ENCODE results near the gene XCR1. TPM values are rescaled to one million over a fixed set of nuclear protein-coding genes. Genes with fewer than 3 reads are reported as not detected.

The XCR1 gene
- total RNA-seq, 1 donor, result not detected

GRCh38 chr3:45988804-45989203, 38.5 kb downstream of the XCR1 start:
- no peak overlapping the region for H3K4me3 ChIP-seq (ENCODE audit: low read depth, low read length)
- DNase-seq (ENCODE audit: low read depth), result peak; percentile 69
- TF ChIP-seq CTCF (IDR thresholded peaks at IDR 0.05; ENCODE audit: insufficient read depth, low read depth, low read length), result no peak

GRCh38 chr3:45988362-45988761, 38.9 kb downstream of the XCR1 start:
- peak; percentile 62 for DNase-seq (ENCODE audit: low read depth)
- H3K4me3 ChIP-seq (ENCODE audit: low read depth, low read length), result no peak overlapping the region
- no peak for TF ChIP-seq CTCF (IDR thresholded peaks at IDR 0.05; ENCODE audit: insufficient read depth, low read depth, low read length)

DNA sequence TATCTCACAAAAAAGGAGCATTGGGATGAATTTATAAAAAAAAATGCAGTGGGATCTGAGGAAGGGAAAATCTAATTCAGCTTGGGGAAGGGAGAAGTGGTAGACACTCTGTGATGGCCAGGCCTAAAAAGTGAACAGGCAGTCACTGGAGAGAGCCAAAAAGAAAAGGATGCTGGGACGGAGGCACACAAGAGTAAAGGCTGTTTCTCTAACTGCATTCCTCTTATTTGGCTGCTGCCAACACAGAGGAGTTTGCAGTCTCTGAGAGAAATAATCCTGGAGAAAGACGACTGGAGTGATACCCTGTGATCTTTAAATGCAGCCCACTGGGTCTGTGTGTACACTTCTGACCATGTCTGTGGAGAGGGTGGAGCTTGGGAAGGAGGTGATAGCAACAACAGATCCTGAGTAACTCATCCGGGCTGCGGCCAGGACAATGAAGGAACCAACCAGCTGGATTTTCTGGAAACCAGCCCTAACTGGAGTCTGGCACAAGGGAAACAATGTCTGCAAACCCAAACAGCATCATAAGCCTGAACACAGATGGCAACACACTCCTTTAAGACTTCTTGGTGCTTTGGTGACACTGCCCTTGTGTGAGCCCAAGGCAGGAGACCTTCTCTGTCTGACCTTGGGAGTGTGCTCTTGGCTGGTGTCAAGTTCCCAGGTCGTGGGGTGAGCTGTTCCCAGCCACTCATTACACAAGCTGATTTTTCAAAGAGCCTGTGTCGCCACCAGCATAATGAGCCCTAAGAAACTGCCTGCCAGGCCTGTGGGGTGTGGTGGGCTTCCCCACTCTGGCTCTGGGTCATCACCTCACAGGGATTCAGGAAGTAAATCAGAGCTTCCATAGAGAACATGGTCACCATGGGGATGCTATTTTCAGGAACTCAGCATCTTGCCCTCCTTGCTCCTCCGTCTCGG, 39.7 kb downstream of the XCR1 start:
- no peak overlapping the region for H3K4me3 ChIP-seq (ENCODE audit: low read depth, low read length)
- no peak for TF ChIP-seq CTCF (IDR thresholded peaks at IDR 0.05; ENCODE audit: insufficient read depth, low read depth, low read length)
- DNase-seq (ENCODE audit: low read depth), result peak; percentile 76

DNA sequence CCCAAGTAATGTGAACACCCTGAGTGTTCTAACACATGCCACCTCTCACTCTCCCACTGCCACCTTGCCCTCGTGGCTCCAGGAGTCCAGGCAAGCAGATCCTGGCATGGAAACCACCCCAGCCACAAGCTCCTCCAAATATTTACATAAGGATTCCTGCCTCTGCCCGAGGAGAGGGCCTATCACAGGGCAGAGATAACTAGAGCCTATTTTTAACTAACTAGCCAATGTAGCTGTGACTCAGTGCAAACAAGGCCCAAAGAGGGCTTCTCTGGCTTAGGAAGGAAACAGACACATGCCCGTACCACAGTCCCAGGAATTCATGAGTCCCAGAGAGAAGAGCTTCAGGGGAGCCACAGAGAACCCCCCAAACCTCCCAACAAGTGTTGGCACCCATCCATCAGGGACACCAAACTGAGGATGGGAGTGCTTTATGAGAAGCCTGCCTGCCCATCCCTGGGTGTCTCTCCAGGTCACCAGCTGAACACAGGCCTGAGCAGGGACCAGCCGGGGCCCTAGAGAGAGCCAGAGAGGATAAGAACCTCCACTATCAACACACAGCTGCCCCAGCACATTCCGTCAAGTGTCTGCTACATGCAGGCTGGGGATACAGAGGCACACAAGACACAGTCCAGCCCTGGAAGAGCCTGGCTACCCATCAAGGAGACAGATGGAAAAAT, 40.8 kb downstream of the XCR1 start:
- no peak overlapping the region for H3K4me3 ChIP-seq (ENCODE audit: low read depth, low read length)
- DNase-seq (ENCODE audit: low read depth), result peak; percentile 87
- no peak for TF ChIP-seq CTCF (IDR thresholded peaks at IDR 0.05; ENCODE audit: insufficient read depth, low read depth, low read length)

- peak; percentile 76 for DNase-seq (ENCODE audit: low read depth)
- no peak overlapping the region for H3K4me3 ChIP-seq (ENCODE audit: low read depth, low read length)
- TF ChIP-seq CTCF (IDR thresholded peaks at IDR 0.05; ENCODE audit: insufficient read depth, low read depth, low read length), result no peak
These were observed 41.6 kb downstream of the XCR1 start for GRCh38 chr3:45985532-45986302.
